ENCODE results near the gene KCTD15. TPM values are rescaled to one million over a fixed set of nuclear protein-coding genes. Genes with fewer than 3 reads are reported as not detected.

Gene KCTD15, protein sequence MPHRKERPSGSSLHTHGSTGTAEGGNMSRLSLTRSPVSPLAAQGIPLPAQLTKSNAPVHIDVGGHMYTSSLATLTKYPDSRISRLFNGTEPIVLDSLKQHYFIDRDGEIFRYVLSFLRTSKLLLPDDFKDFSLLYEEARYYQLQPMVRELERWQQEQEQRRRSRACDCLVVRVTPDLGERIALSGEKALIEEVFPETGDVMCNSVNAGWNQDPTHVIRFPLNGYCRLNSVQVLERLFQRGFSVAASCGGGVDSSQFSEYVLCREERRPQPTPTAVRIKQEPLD
- polyA plus RNA-seq (2013, experiment 1 of 2; ENCODE audit: insufficient read length) = 85.0 TPM
- polyA plus RNA-seq (2013, experiment 2 of 2; ENCODE audit: insufficient read length) = 55.8 TPM

DNA sequence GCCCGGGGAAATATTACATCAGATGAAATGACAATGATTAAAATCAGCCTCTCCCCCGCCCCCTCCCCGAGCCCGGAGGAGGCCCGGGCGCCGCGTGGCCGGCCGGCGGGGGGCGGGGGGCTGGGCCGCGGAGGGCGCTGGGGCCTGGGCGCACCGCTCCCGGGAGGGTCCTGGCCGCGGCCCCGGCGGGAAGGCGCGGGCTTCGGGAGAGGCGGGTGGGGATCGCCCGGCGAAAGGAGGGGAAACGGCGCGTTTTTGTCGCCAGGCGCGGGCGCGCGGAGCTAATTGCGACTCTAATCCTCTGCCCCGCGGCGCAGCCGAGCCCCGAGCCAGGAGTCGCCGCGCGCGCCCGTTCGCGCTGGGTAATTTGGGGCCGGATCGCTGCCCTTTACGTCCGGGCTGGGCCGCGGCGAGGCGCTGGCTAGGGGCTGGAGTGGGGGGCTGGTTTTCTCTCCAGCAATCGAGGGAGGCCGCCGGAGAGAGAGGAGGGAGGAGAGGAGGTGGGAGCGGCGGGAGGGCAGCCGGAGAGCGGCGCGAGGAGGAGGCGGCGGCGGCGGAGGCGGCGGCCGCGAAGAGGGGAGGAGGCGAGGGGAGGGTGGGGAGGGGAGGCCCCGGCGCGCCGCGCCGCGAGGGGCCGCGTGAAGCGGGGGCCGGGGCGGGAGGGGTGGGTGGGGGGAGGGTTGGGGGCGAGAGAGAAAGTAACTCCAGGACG lies at the start of gene KCTD15:
KCTD15 (plus strand) TSS at position 707 of the 712 bp plus-strand sequence. CDS start 3,585 bp downstream, outside the sequence.
- peak; percentile 63 for DNase-seq

DNA sequence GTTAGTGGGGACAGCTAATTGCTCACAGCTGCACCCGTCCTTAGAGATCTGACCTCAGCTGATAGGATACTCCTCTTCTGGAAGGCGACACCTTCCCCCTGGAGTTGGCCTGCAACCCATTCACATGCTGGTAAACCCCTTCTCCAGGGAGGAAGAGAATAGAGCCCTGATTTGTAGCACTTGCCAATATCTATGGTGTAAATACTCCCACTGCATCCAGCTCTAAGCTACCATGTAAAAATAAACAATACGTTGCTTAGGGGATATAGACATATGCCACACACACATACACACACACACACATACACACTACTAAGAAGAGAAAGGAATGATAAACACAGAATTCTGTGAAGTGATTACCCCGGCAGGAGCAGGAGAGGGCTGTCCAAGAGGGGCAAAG lies 49.4 kb upstream of the KCTD15 start:
- no peak for DNase-seq

DNA sequence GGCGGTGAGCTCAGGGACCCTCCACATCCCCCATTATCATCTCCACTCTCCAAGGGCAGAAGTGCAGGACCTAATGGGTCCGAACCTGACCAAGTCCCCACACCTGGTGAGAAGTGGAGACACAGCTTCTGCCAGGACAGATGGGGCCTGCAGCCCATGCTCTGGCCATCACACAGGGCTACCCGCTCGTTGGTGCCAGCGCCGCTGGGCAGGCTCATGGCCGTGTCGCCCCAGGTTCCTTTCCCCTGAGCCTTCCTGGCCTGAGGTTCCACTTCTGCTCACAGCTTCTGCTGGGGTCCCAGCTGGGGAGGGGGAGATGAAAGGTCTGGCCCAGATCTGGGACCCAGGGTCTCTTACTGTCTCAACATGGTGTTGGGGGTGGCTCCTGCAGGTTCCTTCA lies 48.4 kb upstream of the KCTD15 start:
- DNase-seq = no peak

GRCh38 chr19:33749016-33749415 lies 47.7 kb upstream of the KCTD15 start:
- no peak for DNase-seq

GRCh38 chr19:33749619-33750175 lies 47.0 kb upstream of the KCTD15 start:
- DNase-seq = no peak

DNA sequence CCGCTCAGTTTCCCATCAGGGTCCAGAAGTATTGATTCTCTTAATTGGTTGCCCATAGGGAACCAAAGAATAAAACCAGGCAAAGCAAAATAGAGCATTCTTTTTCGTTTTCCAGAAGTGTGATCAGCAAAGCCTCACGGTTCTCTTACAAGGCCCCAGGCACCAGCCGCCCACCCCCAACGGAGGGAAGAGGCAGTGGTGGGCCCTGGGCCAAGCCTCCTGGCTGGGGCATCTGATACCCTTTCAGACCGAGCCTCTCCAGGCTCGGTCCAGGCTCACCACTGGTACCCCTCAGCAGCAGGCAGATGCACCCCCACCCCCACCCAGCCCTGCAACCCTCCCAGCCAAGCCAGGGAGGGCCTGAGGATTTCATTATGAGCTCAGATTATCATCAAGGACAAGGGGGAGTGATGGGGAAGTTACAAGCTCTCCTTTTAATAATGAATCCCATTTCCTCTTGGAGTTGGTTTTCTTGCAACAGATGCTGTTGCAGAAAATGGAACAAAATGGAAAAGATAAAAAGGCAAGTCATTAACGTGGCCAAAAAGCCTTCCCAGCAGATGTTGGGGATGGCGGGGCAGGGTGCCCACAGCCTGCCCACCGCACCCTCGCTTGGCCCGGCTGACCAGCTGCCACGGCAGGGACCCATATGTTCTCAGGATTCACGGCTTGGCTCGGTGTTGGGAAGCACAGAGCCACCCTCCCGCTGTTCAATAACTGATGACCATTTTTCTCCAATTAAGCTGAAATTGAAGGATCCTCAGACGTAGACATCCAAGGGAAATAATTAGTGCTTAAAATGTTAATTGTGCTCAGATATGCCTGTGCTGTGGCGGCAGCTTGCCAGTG lies 45.9 kb upstream of the KCTD15 start:
- no peak for DNase-seq

- DNase-seq = no peak
Measured at GRCh38 chr19:33751436-33751770, 45.3 kb upstream of the KCTD15 start.

DNA sequence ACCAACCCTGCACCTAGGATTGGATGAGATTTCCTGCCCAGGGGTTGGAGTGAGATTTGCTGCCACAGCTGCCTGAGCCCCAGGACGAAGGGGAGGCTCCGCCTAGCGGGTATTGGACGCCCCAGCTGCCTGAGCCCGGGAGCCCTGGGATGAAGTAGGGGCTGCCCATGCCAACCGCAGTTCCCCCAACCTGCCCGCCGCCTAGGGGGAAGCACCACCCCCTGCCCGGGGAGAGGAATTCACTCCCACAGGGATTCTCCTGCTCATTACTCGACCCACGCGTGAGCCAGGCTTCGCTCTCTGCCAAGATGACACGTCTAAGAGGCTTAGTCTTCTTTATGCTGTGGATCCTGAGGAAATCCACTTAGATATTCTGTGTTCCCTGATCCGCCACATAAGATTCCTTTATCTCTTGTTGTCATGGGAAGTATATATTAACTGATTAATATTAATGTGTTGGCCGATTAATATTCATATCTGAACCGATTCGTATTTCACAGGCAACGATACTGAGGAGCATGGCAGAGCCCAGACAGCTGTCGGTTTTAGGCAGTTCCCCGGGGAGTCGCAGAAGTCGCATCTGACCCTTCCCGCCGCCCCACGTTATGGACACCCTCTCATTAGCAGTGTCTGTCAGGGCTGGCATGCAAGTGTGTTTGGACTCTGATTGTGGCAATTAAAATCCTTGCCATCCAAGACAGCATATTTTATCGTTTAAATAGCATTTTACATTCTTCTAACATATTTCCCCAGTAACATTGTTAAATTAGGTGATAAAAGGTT lies 44.5 kb upstream of the KCTD15 start:
- no peak for DNase-seq

DNA sequence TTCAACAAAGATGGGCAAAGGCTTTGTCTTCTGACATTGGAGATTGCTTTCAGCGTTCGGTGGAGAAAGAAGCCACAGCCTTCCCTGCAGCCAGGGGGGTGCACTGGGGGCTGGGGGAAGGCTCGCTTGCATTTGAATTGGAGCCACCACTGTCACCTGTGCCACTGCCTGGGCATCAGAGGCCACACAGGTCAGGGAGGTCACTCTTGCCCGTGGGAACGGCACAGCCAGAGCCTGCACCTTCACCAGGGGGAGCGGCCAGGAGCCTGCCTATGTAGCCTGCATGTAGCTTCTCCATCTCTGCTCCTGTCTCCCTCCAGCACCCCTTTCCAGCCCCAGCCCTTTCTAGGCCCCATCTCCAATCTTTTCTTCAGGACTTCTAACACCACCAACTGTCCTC lies 43.7 kb upstream of the KCTD15 start:
- no peak for DNase-seq

GRCh38 chr19:33754361-33754760 lies 42.3 kb upstream of the KCTD15 start:
- DNase-seq = no peak

GRCh38 chr19:33755099-33756035 lies 41.3 kb upstream of the KCTD15 start:
- no peak for DNase-seq

DNA sequence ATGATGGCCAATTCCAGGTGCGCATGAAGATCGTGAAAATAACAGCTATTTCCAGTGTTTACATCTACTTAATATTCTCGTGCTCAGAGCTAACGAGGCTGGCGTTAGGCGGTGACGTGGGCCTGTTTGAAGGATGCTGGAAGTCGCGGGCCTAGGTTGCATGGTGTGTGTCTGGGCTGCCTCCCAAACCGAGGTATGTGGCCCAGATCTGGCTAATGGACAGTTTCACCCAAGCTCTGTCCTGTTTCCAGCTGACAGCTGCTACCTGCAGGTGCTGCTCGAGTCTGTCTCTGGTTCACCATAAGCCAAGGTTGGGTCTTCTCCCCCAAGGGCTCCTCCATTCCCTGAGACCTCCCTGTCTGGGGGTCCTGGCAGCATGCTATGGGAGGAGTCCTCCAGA lies 40.5 kb upstream of the KCTD15 start:
- no peak for DNase-seq

GRCh38 chr19:33758541-33759013 lies 38.1 kb upstream of the KCTD15 start:
- no peak for DNase-seq

GRCh38 chr19:33759356-33759755 lies 37.3 kb upstream of the KCTD15 start:
- no peak for DNase-seq

- DNase-seq = no peak
Measured at GRCh38 chr19:33763633-33764371, 32.9 kb upstream of the KCTD15 start.

DNA sequence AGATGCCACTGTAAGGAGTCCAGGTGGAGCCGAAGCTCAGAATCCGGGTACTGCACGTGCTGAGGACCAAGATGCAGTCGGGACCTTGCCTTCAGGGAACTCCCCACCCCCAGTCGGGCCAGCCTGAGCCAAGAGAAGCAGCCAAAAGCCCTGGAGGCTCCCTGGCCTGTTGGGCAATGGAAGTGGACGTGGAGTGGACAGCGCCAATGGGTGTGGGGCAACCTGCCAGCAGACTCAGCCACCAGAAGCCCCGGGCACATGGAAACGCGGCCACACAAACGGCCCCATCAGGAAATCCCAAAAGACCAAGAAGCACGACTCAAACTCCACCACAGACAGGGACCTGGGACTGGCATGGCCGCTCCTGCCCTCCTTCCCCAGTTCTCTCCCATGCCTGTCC lies 30.0 kb upstream of the KCTD15 start:
- DNase-seq = no peak

GRCh38 chr19:33767898-33768413 lies 28.7 kb upstream of the KCTD15 start:
- peak; percentile 20 for DNase-seq

GRCh38 chr19:33769208-33769607 lies 27.5 kb upstream of the KCTD15 start:
- DNase-seq = no peak

- DNase-seq = no peak
Measured at GRCh38 chr19:33770107-33770506, 26.6 kb upstream of the KCTD15 start.
